ENCODE measurements around the gene FAM161A.

DNA sequence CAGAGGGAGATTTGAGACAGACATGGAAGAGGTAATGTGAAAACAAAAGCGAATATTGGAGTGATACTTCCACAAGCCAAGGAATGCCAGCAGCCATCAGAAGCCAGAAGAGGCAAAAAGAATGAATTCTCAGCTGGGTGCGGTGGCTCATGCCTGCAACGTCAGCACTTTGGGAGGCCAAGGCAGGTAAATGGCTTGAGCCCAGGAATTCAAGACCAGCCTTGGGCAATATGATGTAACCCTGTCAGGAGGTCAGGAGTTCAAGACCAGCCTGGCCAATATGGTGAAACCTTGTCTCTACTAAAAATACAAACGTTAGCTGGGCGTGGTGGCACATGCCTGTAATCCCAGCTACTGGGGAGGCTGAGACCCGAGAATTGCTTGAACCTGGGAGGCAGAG lies 54.8 kb downstream of the FAM161A start:
- TF ChIP-seq, protein P1, sequence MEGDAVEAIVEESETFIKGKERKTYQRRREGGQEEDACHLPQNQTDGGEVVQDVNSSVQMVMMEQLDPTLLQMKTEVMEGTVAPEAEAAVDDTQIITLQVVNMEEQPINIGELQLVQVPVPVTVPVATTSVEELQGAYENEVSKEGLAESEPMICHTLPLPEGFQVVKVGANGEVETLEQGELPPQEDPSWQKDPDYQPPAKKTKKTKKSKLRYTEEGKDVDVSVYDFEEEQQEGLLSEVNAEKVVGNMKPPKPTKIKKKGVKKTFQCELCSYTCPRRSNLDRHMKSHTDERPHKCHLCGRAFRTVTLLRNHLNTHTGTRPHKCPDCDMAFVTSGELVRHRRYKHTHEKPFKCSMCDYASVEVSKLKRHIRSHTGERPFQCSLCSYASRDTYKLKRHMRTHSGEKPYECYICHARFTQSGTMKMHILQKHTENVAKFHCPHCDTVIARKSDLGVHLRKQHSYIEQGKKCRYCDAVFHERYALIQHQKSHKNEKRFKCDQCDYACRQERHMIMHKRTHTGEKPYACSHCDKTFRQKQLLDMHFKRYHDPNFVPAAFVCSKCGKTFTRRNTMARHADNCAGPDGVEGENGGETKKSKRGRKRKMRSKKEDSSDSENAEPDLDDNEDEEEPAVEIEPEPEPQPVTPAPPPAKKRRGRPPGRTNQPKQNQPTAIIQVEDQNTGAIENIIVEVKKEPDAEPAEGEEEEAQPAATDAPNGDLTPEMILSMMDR (IDR thresholded peaks at IDR 0.05): no peak
- no peak for TF ChIP-seq POLR2A (IDR thresholded peaks at IDR 0.05)

All from testis (tissue), 2 donors.